Measurements from ENCODE around the gene GALNT5. TPM values are rescaled to one million over a fixed set of nuclear protein-coding genes. Genes with fewer than 3 reads are reported as not detected.

Gene GALNT5
- total RNA-seq, 1 donor from 2014 or later, result not detected

- no peak for TF ChIP-seq EZH2phosphoT487 (IDR thresholded peaks at IDR 0.05)
- TF ChIP-seq EZH2 (IDR thresholded peaks at IDR 0.05), result no peak
- TF ChIP-seq CTCF (IDR thresholded peaks at IDR 0.05), result no peak
- H3K9me3 ChIP-seq (ENCODE audit: low read depth), result no peaks in the 10 kb centered on the region
- Mint-ChIP-seq H3K36me3 (no peaks in the 10 kb centered on the region), H3K9me3 (no peaks in the 10 kb centered on the region), H3K4me1 (no peaks in the 10 kb centered on the region), H3K27ac (no peak overlapping the region), H3K4me3 (no peak overlapping the region), H3K27me3 (ENCODE audit: insufficient read depth, low read depth) (no peaks in the 10 kb centered on the region)
- no peak overlapping the region for H3K4me3 ChIP-seq
- no peaks in the 10 kb centered on the region for H3F3A ChIP-seq (ENCODE audit: low read depth)
- H3K36me3 ChIP-seq, result no peaks in the 10 kb centered on the region
- H3K79me2 ChIP-seq (ENCODE audit: low read depth), result no peaks in the 10 kb centered on the region
- no peak overlapping the region for H2AFZ ChIP-seq (replicated peaks)
- H4K20me1 ChIP-seq (ENCODE audit: low read depth), result no peaks in the 10 kb centered on the region
- no peak overlapping the region for H3K4me2 ChIP-seq
- H3K9ac ChIP-seq, result no peak overlapping the region
- H3K27ac ChIP-seq, result no peak overlapping the region
- DNase-seq (ENCODE audit: low spot score), result no peak
- peaks cover 4% of the 10 kb centered on the region for H3K4me1 ChIP-seq
- no peaks in the 10 kb centered on the region for H3K27me3 ChIP-seq
Measured at GRCh38 chr2:157296490-157296889, 39.0 kb downstream of the GALNT5 start.

GRCh38 chr2:157296958-157297357, 39.5 kb downstream of the GALNT5 start:
- no peaks in the 10 kb centered on the region for H3K27me3 ChIP-seq
- Mint-ChIP-seq H3K9me3 (no peaks in the 10 kb centered on the region), H3K4me3 (no peak overlapping the region), H3K4me1 (no peaks in the 10 kb centered on the region), H3K36me3 (no peaks in the 10 kb centered on the region), H3K27ac (no peak overlapping the region), H3K27me3 (ENCODE audit: insufficient read depth, low read depth) (no peaks in the 10 kb centered on the region)
- no peak overlapping the region for H3K4me3 ChIP-seq
- no peaks in the 10 kb centered on the region for H3K36me3 ChIP-seq
- no peak overlapping the region for H3K4me2 ChIP-seq
- H2AFZ ChIP-seq (replicated peaks), result no peak overlapping the region
- peaks cover 4% of the 10 kb centered on the region for H3K4me1 ChIP-seq
- no peaks in the 10 kb centered on the region for H3F3A ChIP-seq (ENCODE audit: low read depth)
- TF ChIP-seq CTCF (IDR thresholded peaks at IDR 0.05) (no peak), EZH2 (IDR thresholded peaks at IDR 0.05) (no peak), EZH2phosphoT487 (IDR thresholded peaks at IDR 0.05) (no peak)
- no peak for DNase-seq (ENCODE audit: low spot score)
- H3K9me3 ChIP-seq (ENCODE audit: low read depth), result no peaks in the 10 kb centered on the region
- H4K20me1 ChIP-seq (ENCODE audit: low read depth), result no peaks in the 10 kb centered on the region
- H3K79me2 ChIP-seq (ENCODE audit: low read depth), result no peaks in the 10 kb centered on the region
- H3K9ac ChIP-seq, result no peak overlapping the region
- H3K27ac ChIP-seq, result no peak overlapping the region

- Mint-ChIP-seq H3K27ac (no peak overlapping the region), H3K4me1 (peaks cover 6% of the 10 kb centered on the region), H3K4me3 (no peak overlapping the region), H3K36me3 (no peaks in the 10 kb centered on the region), H3K9me3 (no peaks in the 10 kb centered on the region), H3K27me3 (ENCODE audit: insufficient read depth, low read depth) (peaks cover 2% of the 10 kb centered on the region)
- H4K20me1 ChIP-seq (ENCODE audit: low read depth), result no peaks in the 10 kb centered on the region
- no peak overlapping the region for H3K27ac ChIP-seq
- no peak overlapping the region for H3K4me2 ChIP-seq
- DNase-seq (ENCODE audit: low spot score), result no peak
- H2AFZ ChIP-seq (replicated peaks), result no peak overlapping the region
- peaks cover 19% of the 10 kb centered on the region for H3K4me1 ChIP-seq
- peaks cover 7% of the 10 kb centered on the region for H3F3A ChIP-seq (ENCODE audit: low read depth)
- H3K79me2 ChIP-seq (ENCODE audit: low read depth), result no peaks in the 10 kb centered on the region
- no peaks in the 10 kb centered on the region for H3K36me3 ChIP-seq
- H3K9ac ChIP-seq, result no peak overlapping the region
- H3K4me3 ChIP-seq, result no peak overlapping the region
- TF ChIP-seq CTCF (IDR thresholded peaks at IDR 0.05), result no peak
- no peak for TF ChIP-seq EZH2phosphoT487 (IDR thresholded peaks at IDR 0.05)
- TF ChIP-seq EZH2 (IDR thresholded peaks at IDR 0.05), result no peak
- H3K9me3 ChIP-seq (ENCODE audit: low read depth), result no peaks in the 10 kb centered on the region
- H3K27me3 ChIP-seq, result no peaks in the 10 kb centered on the region
Measured at GRCh38 chr2:157301307-157301706, 43.8 kb downstream of the GALNT5 start.
